ENCODE measurements around the gene G0S2. TPM values are rescaled to one million over a fixed set of nuclear protein-coding genes. Genes with fewer than 3 reads are reported as not detected.

Gene G0S2
- total RNA-seq, 2 donors from 2014 or later, result 59.9 to 221 TPM

DNA sequence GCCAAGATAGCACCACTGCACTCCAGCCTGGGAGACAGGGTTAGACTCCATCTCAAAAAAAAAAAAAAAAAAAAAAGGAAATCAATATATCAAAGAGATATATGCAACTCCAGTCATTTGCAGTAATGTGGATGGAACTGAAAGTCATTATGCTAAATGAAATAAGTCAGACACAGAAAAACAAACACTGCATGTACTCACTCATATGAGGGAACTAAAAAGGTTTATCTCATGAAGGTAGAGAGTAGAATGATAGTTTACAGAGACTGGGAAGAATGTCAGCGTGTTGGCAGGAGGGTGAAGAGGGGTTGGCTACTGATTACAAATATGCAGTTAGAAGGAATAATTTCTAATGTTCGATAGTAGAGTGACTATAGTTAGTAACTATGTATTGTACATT, 42.6 kb downstream of the G0S2 start:
- WGBS, 2 donors, result 56 to 70% methylated on average over 2 of the region's 2 CpGs
- Histone ChIP-seq H3K27ac (no peak overlapping the region), H3K36me3 (replicated peaks in 1 of 2; ENCODE audit: insufficient read depth in 1 of 2, low read depth in 2 of 2) (no peaks in the 10 kb centered on the region), H3K4me3 (no peak overlapping the region), H3K4me1 (no peaks in the 10 kb centered on the region), H3K27me3 (no peaks in the 10 kb centered on the region), H3K9me3 (no peaks in the 10 kb centered on the region)
- intact Hi-C loops (cut with DNase I), result no loop called here
- no peak for TF ChIP-seq POLR2A (IDR thresholded peaks at IDR 0.05)
- TF ChIP-seq CTCF (IDR thresholded peaks at IDR 0.05), result no peak
- ATAC-seq, result no peak
- no peak for DNase-seq

DNA sequence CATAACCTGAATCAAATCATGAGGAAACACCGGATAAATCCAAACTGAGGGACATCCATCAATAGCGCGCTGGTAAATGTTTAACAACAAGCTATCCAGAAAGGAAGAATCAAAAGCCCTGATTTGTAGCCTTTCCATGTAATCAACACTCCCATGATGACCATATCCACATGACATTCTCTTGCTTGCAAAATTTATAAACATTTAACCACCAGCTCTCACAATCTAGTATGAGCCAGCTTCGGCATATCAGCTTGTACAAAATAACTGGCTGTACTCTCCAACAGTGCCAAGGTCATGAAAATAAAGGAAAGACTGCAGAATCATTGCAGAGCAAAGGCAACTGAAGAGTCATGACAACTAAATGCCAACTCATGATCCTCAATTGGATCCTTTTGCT, 45.1 kb downstream of the G0S2 start:
- no peaks in the 10 kb centered on the region for H3K9me3 ChIP-seq
- H3K36me3 ChIP-seq (replicated peaks in 1 of 2; ENCODE audit: insufficient read depth in 1 of 2, low read depth in 2 of 2), result no peaks in the 10 kb centered on the region
- DNase-seq (no peak), ATAC-seq (peak; percentile 60)
- intact Hi-C loops (cut with DNase I), result no loop called here
- peak overlapping the region in 1 of 4 donors; percentile 1 for H3K27ac ChIP-seq
- WGBS, 2 donors, result 53 to 55% methylated on average over 4 of the region's 4 CpGs
- H3K4me1 ChIP-seq, result no peaks in the 10 kb centered on the region
- H3K27me3 ChIP-seq, result no peaks in the 10 kb centered on the region
- H3K4me3 ChIP-seq, result no peak overlapping the region
- TF ChIP-seq POLR2A (IDR thresholded peaks at IDR 0.05) (no peak), CTCF (IDR thresholded peaks at IDR 0.05) (no peak)

DNA sequence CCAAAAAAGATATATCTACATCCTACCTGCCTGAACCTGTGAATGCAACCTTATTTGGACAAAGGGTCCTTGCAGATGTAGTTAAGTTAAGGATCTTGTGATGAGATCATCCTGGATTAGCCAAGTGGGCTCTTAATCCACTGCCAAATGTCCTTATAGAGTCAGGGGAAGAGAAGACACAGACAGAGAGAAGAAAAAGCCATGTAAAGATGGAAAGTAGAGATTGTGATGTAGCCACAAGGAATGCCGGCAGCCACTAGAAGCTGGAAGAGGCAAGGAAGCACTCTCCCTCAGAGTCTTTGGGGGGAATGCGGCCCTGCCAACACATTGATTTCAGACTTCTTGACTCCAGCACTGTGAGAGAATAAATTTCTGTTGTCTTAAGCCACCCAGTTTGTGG, 45.6 kb downstream of the G0S2 start:
- H3K36me3 ChIP-seq (replicated peaks in 1 of 2; ENCODE audit: insufficient read depth in 1 of 2, low read depth in 2 of 2), result no peaks in the 10 kb centered on the region
- TF ChIP-seq POLR2A (IDR thresholded peaks at IDR 0.05), result no peak
- no peak for TF ChIP-seq CTCF (IDR thresholded peaks at IDR 0.05)

DNA sequence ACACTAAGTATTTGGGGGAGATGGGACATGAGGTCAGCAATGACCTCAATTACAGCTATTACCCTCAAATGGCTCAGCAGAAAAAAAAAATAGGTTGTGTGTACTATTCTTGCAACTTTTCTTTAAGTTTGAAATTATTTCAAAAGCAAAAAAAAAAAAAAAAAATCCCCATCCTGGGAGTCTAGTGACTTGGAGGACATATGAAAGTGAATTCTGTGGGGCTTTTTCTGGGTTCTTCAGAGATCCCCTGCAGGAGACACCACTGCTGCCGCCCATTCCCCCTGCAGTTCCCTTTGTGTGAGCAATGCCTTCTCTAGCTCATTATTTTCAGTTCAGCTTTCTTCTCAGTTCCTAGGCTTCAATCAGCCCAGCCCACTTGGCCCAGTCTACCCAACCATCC, 46.1 kb downstream of the G0S2 start:
- no peak overlapping the region for H3K27ac ChIP-seq
- DNase-seq, result no peak
- intact Hi-C loops (cut with DNase I), result no loop called here
- H3K4me1 ChIP-seq, result no peaks in the 10 kb centered on the region
- no peaks in the 10 kb centered on the region for H3K36me3 ChIP-seq (replicated peaks in 1 of 2; ENCODE audit: insufficient read depth in 1 of 2, low read depth in 2 of 2)
- no peak for TF ChIP-seq CTCF (IDR thresholded peaks at IDR 0.05)
- no peak overlapping the region for H3K4me3 ChIP-seq
- no peaks in the 10 kb centered on the region for H3K9me3 ChIP-seq
- 92 to 96% methylated on average over 1 of the region's 1 CpG for WGBS, 2 donors
- H3K27me3 ChIP-seq, result no peaks in the 10 kb centered on the region
- no peak for ATAC-seq

More for the DNA sequence above, 45.6 kb downstream of the G0S2 start:
- 86 to 98% methylated on average over 2 of the region's 2 CpGs for WGBS, 2 donors
- DNase-seq (no peak), ATAC-seq (no peak)
- H3K27me3 ChIP-seq, result no peaks in the 10 kb centered on the region
- no peaks in the 10 kb centered on the region for H3K4me1 ChIP-seq
- no peak overlapping the region for H3K27ac ChIP-seq
- no peak overlapping the region for H3K4me3 ChIP-seq
- intact Hi-C loops (cut with DNase I), result no loop called here
- no peaks in the 10 kb centered on the region for H3K9me3 ChIP-seq

DNA sequence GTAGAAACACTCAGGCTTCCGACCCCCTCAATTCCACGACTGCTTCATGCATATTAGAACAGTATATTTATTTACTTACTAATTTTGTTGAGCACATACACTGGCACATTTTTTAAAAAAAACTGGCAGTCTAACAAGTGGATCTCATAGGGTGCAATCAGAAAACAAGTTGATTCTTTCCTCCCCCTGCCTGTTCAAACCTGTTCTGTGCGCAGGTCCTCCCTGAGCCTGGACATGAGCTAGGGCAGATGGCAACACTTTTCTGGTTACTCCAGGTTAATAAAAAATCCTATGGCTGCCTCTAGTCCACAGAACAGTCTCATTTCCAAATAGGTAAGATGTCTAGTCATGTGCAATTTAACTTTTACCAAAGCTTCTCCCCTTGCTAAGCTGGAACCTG, 48.1 kb downstream of the G0S2 start:
- no peaks in the 10 kb centered on the region for H3K9me3 ChIP-seq
- no peaks in the 10 kb centered on the region for H3K36me3 ChIP-seq (replicated peaks in 1 of 2; ENCODE audit: insufficient read depth in 1 of 2, low read depth in 2 of 2)
- ATAC-seq, result no peak
- no peak overlapping the region for H3K4me3 ChIP-seq
- no peaks in the 10 kb centered on the region for H3K4me1 ChIP-seq
- intact Hi-C loops (cut with DNase I), result no loop called here
- no peaks in the 10 kb centered on the region for H3K27me3 ChIP-seq
- DNase-seq, result no peak
- no peak overlapping the region for H3K27ac ChIP-seq
- TF ChIP-seq POLR2A (IDR thresholded peaks at IDR 0.05) (no peak), CTCF (IDR thresholded peaks at IDR 0.05) (no peak)
- WGBS, 2 donors, result 91 to 99% methylated on average over 3 of the region's 3 CpGs
